Activated naive CD8-positive, alpha-beta T cell treated with anti-CD3 and anti-CD28 coated beads, Interleukin-2, amount 10 ng/mL, durations not matched to agents 7 days and 5 days (primary cell): ENCODE data around the gene MTRF1L. TPM values are rescaled to one million over a fixed set of nuclear protein-coding genes. Genes with fewer than 3 reads are reported as not detected.
"Not testable (repeated sequence)": the region's sequence is repeated elsewhere in the genome, so short reads cannot be mapped to it uniquely, and the experiment has no call there.

Experiments
- ATAC-seq: fragments of 150-1000 bp; cut with Tn5 transposase; one replicate; pipeline ENCODE4 v1.10.0; 2021; ENCODE audit warnings: low read depth, moderate library complexity
- POLR2A ChIA-PET: fragments of 350-600 bp; sonication (Branson Sonifier 250); formaldehyde crosslinking; loops from one replicate; lab custom pipeline; 2021; ENCODE audit warnings: antibody characterized with exemption; lab: Charles Lee
- DNase-seq: peaks from one replicate; pipeline ENCODE4 v3.0.0; 2021
- H3K27ac Mint-ChIP-seq: one replicate; pipeline ENCODE4 v1.8.0; 2022; ENCODE audit warnings: mild to moderate bottlenecking, mixed read lengths
- H3K27me3 Mint-ChIP-seq: one replicate; pipeline ENCODE4 v1.8.0; 2022; ENCODE audit warnings: mild to moderate bottlenecking, moderate library complexity, mixed read lengths
- H3K36me3 Mint-ChIP-seq: one replicate; pipeline ENCODE4 v1.8.0; 2021; ENCODE audit warnings: mild to moderate bottlenecking, mixed read lengths
- H3K4me1 Mint-ChIP-seq: one replicate; pipeline ENCODE4 v1.8.0; 2021; ENCODE audit warnings: mixed read lengths
- H3K4me3 Mint-ChIP-seq: one replicate; pipeline ENCODE4 v1.8.0; 2022; ENCODE audit warnings: mild to moderate bottlenecking, moderate library complexity, mixed read lengths
- H3K9me3 Mint-ChIP-seq: one replicate; pipeline ENCODE4 v1.8.0; 2021; ENCODE audit warnings: mixed read lengths
- total RNA-seq, 2 experiments: library from RNA; stranded (reverse); gene quantifications; one replicate each; pipeline ENCODE4 v1.2.3, GENCODE V29; 2021

The MTRF1L gene
- total RNA-seq, 2 experiments from 2014 or later: 16.5 to 17.2 TPM

GRCh38 chr6:152993847-152994246 is 8.7 kb downstream of the MTRF1L start:
- no peak overlapping the region for H3K4me3 Mint-ChIP-seq
- no peaks in the 10 kb centered on the region for H3K9me3 Mint-ChIP-seq
- H3K27ac Mint-ChIP-seq: no peak overlapping the region
- POLR2A ChIA-PET: no interaction called here
- ATAC-seq (no peak), DNase-seq (no peak)
- H3K27me3 Mint-ChIP-seq: no peaks in the 10 kb centered on the region
- peaks cover 34% of the 10 kb centered on the region for H3K36me3 Mint-ChIP-seq
- H3K4me1 Mint-ChIP-seq: peaks cover 18% of the 10 kb centered on the region

DNA sequence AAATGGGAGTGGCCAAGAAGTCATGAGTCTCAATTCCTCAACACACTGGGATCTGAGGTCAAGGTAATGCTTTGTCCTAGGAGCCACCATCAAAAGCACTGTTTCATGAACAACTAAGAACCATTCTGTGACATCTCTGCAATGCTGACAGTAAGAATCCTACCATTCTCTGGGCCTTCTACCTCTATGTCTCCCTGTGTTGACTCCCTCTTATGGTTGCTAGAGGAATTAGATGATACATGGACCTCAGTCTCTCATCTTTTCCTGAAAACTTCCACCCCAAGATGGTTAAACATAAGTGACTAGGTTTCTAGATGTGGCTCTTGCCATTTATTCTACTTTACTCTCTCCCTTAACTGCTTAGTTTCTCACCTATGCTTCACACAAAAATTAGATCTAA is 9.1 kb downstream of the MTRF1L start:
- no peak overlapping the region for H3K4me3 Mint-ChIP-seq
- no peaks in the 10 kb centered on the region for H3K9me3 Mint-ChIP-seq
- no peaks in the 10 kb centered on the region for H3K27me3 Mint-ChIP-seq
- POLR2A ChIA-PET: no interaction called here
- no peak for ATAC-seq
- peaks cover 34% of the 10 kb centered on the region for H3K36me3 Mint-ChIP-seq
- H3K4me1 Mint-ChIP-seq: peaks cover 18% of the 10 kb centered on the region
- peak overlapping the region; percentile 1 for H3K27ac Mint-ChIP-seq
- no peak for DNase-seq

DNA sequence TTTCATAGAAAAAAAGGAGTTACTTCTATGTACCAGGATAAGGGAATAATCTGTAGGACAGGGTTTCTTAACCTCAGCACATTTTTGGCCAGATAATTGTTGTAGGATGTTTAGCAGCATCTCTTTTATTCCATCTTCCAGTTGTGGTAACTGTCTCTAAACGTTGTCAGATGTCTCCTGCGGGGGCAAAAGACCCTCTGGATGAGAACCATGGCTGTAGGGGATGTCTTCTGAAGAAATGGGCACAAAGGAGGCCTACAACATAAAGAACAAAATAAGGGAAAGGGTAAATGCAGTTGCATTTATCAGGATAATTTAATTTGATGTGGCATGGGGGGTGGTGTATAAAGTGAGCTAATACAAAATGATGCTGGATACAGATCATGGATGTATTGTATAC is 15.5 kb downstream of the MTRF1L start:
- H3K27me3 Mint-ChIP-seq: no peaks in the 10 kb centered on the region
- POLR2A ChIA-PET: interaction anchor here (0.6 to 2.2 kb wide), 2 partner anchors 10 to 937 kb away, joined by 3 to 8 read pairs; no protein-coding TSS in a partner anchor
- no peak for DNase-seq
- peaks cover 11% of the 10 kb centered on the region for H3K4me1 Mint-ChIP-seq
- H3K9me3 Mint-ChIP-seq: no peaks in the 10 kb centered on the region
- H3K27ac Mint-ChIP-seq: peak overlapping the region; percentile 57
- H3K4me3 Mint-ChIP-seq: no peak overlapping the region
- ATAC-seq: no peak
- peaks cover 19% of the 10 kb centered on the region for H3K36me3 Mint-ChIP-seq

GRCh38 chr6:152985300-152985699 is 17.2 kb downstream of the MTRF1L start:
- not testable (repeated sequence) for ATAC-seq

DNA sequence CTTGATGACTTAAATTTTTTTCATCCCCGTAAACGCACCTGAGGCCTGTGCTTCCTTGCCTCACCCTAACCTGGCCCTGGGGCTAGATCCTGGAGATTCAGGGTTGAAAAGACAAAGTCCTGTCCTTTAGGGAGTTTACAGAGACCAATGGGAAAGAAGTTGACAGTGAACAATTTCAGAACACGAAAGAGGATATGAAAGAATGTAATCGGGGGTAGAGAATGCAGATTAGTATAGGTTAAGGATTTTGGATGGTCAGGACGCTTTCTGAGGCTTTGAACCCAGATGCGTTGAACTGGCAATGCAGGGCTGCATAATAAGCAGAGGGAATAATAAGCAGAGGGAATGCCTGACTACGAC is 18.0 kb downstream of the MTRF1L start:
- POLR2A ChIA-PET: interaction anchor here (0.6 to 3.8 kb wide), 3 partner anchors 14 to 1263 kb away, joined by 4 to 43 read pairs (median 6); partner anchors contain the start of gene MTRF1L
- Mint-ChIP-seq H3K36me3 (peaks cover 24% of the 10 kb centered on the region), H3K27me3 (no peaks in the 10 kb centered on the region), H3K9me3 (no peaks in the 10 kb centered on the region), H3K4me3 (peak overlapping the region; percentile 99), H3K27ac (peak overlapping the region; percentile 99), H3K4me1 (peaks cover 26% of the 10 kb centered on the region)
- no peak for DNase-seq
- no peak for ATAC-seq

More at GRCh38 chr6:152985300-152985699, 17.2 kb downstream of the MTRF1L start:
- Mint-ChIP-seq H3K4me1 (peaks cover 20% of the 10 kb centered on the region), H3K27ac (peak overlapping the region; percentile 68), H3K36me3 (peaks cover 22% of the 10 kb centered on the region), H3K4me3 (peak overlapping the region; percentile 99)
- POLR2A ChIA-PET: interaction anchor here (2.2 to 3.8 kb wide), 2 partner anchors 12 to 16 kb away, joined by 8 to 43 read pairs; partner anchors contain the start of gene MTRF1L
- not testable (repeated sequence) for H3K9me3 Mint-ChIP-seq, DNase-seq, H3K27me3 Mint-ChIP-seq

GRCh38 chr6:152983637-152984512 is 18.6 kb downstream of the MTRF1L start:
- Mint-ChIP-seq H3K27ac (peak overlapping the region; percentile 99), H3K9me3 (no peaks in the 10 kb centered on the region), H3K36me3 (peaks cover 24% of the 10 kb centered on the region), H3K4me3 (peak overlapping the region; percentile 99), H3K4me1 (peaks cover 31% of the 10 kb centered on the region), H3K27me3 (no peaks in the 10 kb centered on the region)
- POLR2A ChIA-PET: interaction anchor here (1.1 to 3.8 kb wide), 8 partner anchors 10 to 799 kb away, joined by 3 to 43 read pairs (median 6); partner anchors contain the start of gene MTRF1L
- ATAC-seq: peak; percentile 19
- DNase-seq: peak; percentile 97

- peaks cover 28% of the 10 kb centered on the region for H3K36me3 Mint-ChIP-seq
- H3K4me3 Mint-ChIP-seq: peak within 1 kb of the TSS; percentile 99
- POLR2A ChIA-PET: interaction anchor here (0.5 to 3.8 kb wide), 12 partner anchors 8 to 1609 kb away, joined by 3 to 43 read pairs (median 6); partner anchors contain the start of gene MTRF1L
- peak; percentile 84 for ATAC-seq
- peak; percentile 98 for DNase-seq
- no peaks in the 10 kb centered on the region for H3K9me3 Mint-ChIP-seq
- H3K27ac Mint-ChIP-seq: peak within 1 kb of the TSS; percentile 99
- H3K4me1 Mint-ChIP-seq: peaks cover 34% of the 10 kb centered on the region
- H3K27me3 Mint-ChIP-seq: no peaks in the 10 kb centered on the region
Measured at GRCh38 chr6:152982904-152983636, 19.4 kb downstream of the MTRF1L start, which contains the start of gene FBXO5. FBXO5 (minus strand) TSS chr6:152983041; CDS start chr6:152982959, 82 bp downstream.

DNA sequence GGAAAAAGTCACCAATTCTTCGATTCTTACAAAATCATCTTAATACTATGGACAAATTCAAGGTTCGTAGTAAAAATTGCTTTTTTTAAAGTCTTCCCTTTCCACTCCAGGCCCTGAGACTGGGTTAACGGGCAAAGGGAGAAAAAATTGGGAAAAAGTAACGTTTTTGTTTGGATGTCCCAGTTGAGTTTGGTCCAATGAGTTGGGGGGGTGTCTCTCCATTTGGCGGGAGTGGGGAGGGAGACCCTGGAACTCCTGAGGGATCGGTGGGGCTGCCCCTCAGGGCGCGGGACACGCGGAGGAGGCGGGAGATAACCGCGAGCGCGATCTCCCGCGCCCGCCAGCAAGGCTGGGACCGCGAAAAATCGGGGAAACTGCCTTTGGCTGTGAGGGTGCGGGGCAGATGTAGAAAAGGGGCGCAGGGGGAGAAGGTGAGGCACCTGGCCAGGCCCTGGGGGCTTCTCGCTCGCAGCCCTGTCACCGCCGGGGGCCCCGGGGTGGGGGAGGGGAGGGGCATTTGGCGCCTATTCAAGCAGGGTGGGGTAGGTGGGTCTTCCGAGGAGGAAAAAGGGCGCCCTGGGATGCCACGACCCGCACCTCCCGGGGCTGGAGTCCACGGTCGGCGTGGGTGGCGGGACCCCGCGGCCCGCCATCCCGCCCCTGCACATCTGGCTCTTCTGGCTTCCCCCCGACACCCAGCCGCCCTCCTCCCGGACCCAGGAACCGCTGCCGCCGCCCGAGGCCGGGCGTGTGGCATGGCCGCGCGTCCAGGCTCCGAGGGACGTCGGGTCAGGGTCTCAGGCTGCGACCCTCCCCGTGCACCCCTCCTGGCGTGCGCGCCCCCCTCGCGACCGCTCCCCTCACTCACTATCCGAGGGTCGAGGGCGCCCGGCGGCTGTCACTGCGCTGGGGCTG is 20.3 kb downstream of the MTRF1L start:
- Mint-ChIP-seq H3K27me3 (no peaks in the 10 kb centered on the region), H3K4me1 (peaks cover 39% of the 10 kb centered on the region)

GRCh38 chr6:152981219-152981618 is 21.3 kb downstream of the MTRF1L start:
- peak overlapping the region; percentile 80 for H3K4me3 Mint-ChIP-seq
- peaks cover 30% of the 10 kb centered on the region for H3K36me3 Mint-ChIP-seq
- no peaks in the 10 kb centered on the region for H3K27me3 Mint-ChIP-seq
- no peaks in the 10 kb centered on the region for H3K9me3 Mint-ChIP-seq
- H3K27ac Mint-ChIP-seq: peak overlapping the region; percentile 19
- peaks cover 46% of the 10 kb centered on the region for H3K4me1 Mint-ChIP-seq
- no peak for ATAC-seq
- POLR2A ChIA-PET: no interaction called here
- DNase-seq: no peak

More for the DNA sequence above, 20.3 kb downstream of the MTRF1L start:
- Mint-ChIP-seq H3K36me3 (peaks cover 27% of the 10 kb centered on the region), H3K4me3 (peak overlapping the region; percentile 99), H3K9me3 (no peaks in the 10 kb centered on the region), H3K27ac (peak overlapping the region; percentile 99)
- DNase-seq (peak; percentile 60), ATAC-seq (no peak)
- POLR2A ChIA-PET: interaction anchor here (0.9 to 3.8 kb wide), 10 partner anchors 8 to 1592 kb away, joined by 3 to 43 read pairs (median 6); partner anchors contain the start of gene MTRF1L

GRCh38 chr6:152980656-152981055 is 21.9 kb downstream of the MTRF1L start:
- no peak for ATAC-seq
- DNase-seq: no peak
- H3K9me3 Mint-ChIP-seq: no peaks in the 10 kb centered on the region
- no peak overlapping the region for H3K27ac Mint-ChIP-seq
- H3K27me3 Mint-ChIP-seq: no peaks in the 10 kb centered on the region
- peaks cover 30% of the 10 kb centered on the region for H3K36me3 Mint-ChIP-seq
- H3K4me3 Mint-ChIP-seq: peak overlapping the region; percentile 80
- peaks cover 50% of the 10 kb centered on the region for H3K4me1 Mint-ChIP-seq
- POLR2A ChIA-PET: no interaction called here

GRCh38 chr6:152979116-152979515 is 23.4 kb downstream of the MTRF1L start:
- ATAC-seq (no peak), DNase-seq (no peak)
- Mint-ChIP-seq H3K27me3 (no peaks in the 10 kb centered on the region), H3K27ac (no peak overlapping the region), H3K9me3 (no peaks in the 10 kb centered on the region), H3K4me3 (peak overlapping the region; percentile 60), H3K4me1 (peaks cover 52% of the 10 kb centered on the region), H3K36me3 (peaks cover 41% of the 10 kb centered on the region)
- POLR2A ChIA-PET: interaction anchor here (1.1 to 1.5 kb wide), 2 partner anchors 9 to 23 kb away, joined by 3 read pairs; no protein-coding TSS in a partner anchor

GRCh38 chr6:152978058-152978457 is 24.5 kb downstream of the MTRF1L start:
- Mint-ChIP-seq H3K9me3 (no peaks in the 10 kb centered on the region), H3K4me3 (peak overlapping the region; percentile 35), H3K27me3 (no peaks in the 10 kb centered on the region), H3K36me3 (peaks cover 50% of the 10 kb centered on the region), H3K27ac (no peak overlapping the region), H3K4me1 (peaks cover 58% of the 10 kb centered on the region)
- DNase-seq: no peak
- POLR2A ChIA-PET: interaction anchor here (0.9 to 1.5 kb wide), 2 partner anchors 24 to 677 kb away, joined by 3 read pairs; no protein-coding TSS in a partner anchor
- no peak for ATAC-seq
